ENCODE measurements around the gene EYS.

GRCh38 chr6:64476935-64477334 lies 1230.1 kb downstream of the EYS start:
- TF ChIP-seq CTCF (conservative IDR thresholded peaks at IDR 0.05; ENCODE audit: low read length): no peak
- TF ChIP-seq EZH2phosphoT487 (IDR thresholded peaks at IDR 0.05; ENCODE audit: borderline replicate concordance): no peak

All from Loucy (cell line).